Bronchial epithelial cell (primary cell): ENCODE measurements around the gene CAPZA3. TPM values are rescaled to one million over a fixed set of nuclear protein-coding genes. Genes with fewer than 3 reads are reported as not detected.
"Not testable (repeated sequence)": the region's sequence is repeated elsewhere in the genome, so short reads cannot be mapped to it uniquely, and the experiment has no call there.

ENCODE experiments used
- DNase-seq: peaks from one replicate; pipeline ENCODE4 v3.0.0-alpha.2; 2010; ENCODE audit warnings: low read depth
- FAIRE-seq: peaks from 2 replicates; lab custom pipeline; 2011; peaks lifted over from hg19 to GRCh38; lab: Jason Lieb, UNC
- H3K27me3 ChIP-seq: 2 replicates; pipeline ENCODE4 v1.5.1; 2011; ENCODE audit warnings: low read length; ENCODE audit not compliant: control insufficient read depth, insufficient read depth
- H3K36me3 ChIP-seq: 2 replicates; pipeline ENCODE4 v1.5.1; 2011; ENCODE audit warnings: low read length; ENCODE audit not compliant: control insufficient read depth, insufficient read depth
- H3K4me3 ChIP-seq: 2 replicates; pipeline ENCODE4 v1.5.1; 2011; ENCODE audit warnings: mild to moderate bottlenecking, low read depth, low read length, control low read depth
- total RNA-seq: library from RNA; depleted of rRNA; stranded (reverse); fragments of >200 nt; gene quantifications from 2 replicates; pipeline ENCODE4 v1.2.1, GENCODE V29; 2014
- TF ChIP-seq, protein P1 (sequence below): IDR thresholded peaks from 2 replicates; pipeline ENCODE4 v1.5.1; 2011; ENCODE audit warnings: mild to moderate bottlenecking, moderate library complexity, low read length, control low read depth, inconsistent platforms; ENCODE audit not compliant: insufficient read depth, severe bottlenecking

CAPZA3 gene
- total RNA-seq, 1 donor from 2014 or later, result not detected

DNA sequence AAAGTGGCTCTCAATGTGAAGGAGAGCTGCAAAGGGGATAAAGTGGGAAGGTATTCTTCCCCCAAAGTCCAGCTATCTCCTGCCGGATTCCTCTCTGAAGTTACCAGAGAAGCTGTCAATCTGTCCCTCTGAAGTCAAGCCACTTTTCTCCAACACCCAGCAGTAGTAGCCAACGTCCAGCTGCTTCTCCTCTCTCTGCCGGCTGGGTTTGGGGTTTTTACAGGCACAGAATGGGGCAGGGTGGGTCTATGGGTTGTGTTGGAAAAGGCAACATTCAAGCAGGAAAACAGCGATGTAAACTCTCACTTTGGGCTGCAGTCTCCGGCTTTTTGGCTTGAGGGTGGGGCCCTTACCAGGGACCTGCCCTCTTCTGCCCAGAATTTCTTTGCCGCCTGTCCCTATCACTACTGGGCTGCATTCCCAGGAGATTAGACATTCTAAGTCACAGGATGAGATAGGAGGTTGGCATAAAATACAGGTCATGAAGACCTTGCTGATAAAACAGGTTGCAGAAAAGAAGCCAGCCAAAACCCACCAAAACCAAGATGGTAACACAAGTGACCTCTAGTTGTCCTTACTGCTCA lies 16.3 kb downstream of the CAPZA3 start:
- no peaks in the 10 kb centered on the region for H3K27me3 ChIP-seq
- TF ChIP-seq, protein P1, sequence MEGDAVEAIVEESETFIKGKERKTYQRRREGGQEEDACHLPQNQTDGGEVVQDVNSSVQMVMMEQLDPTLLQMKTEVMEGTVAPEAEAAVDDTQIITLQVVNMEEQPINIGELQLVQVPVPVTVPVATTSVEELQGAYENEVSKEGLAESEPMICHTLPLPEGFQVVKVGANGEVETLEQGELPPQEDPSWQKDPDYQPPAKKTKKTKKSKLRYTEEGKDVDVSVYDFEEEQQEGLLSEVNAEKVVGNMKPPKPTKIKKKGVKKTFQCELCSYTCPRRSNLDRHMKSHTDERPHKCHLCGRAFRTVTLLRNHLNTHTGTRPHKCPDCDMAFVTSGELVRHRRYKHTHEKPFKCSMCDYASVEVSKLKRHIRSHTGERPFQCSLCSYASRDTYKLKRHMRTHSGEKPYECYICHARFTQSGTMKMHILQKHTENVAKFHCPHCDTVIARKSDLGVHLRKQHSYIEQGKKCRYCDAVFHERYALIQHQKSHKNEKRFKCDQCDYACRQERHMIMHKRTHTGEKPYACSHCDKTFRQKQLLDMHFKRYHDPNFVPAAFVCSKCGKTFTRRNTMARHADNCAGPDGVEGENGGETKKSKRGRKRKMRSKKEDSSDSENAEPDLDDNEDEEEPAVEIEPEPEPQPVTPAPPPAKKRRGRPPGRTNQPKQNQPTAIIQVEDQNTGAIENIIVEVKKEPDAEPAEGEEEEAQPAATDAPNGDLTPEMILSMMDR, result no peak
- no peak overlapping the region for H3K4me3 ChIP-seq
- DNase-seq (no peak), FAIRE-seq (no peak)
- H3K36me3 ChIP-seq, result no peaks in the 10 kb centered on the region

DNA sequence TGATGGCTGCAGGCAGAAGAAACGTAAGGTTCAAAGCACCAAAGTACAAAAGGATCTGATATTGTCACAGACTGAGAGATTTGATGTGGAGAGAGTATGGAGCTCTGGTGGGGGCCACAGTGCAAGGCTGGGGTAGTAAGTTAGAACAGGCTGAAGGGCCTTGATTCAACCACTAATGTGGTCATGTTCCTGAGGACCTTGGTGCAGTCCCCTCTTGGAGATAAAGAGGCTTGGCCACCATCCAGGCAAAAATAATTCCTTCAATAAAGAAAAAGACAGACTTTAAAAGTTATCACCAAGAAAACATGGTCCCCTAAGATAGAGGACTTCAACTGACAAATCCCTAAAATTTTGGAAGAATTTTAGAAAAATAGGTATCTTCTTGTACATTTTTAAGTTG lies 17.4 kb downstream of the CAPZA3 start:
- Histone ChIP-seq H3K27me3 (no peaks in the 10 kb centered on the region), H3K4me3 (no peak overlapping the region), H3K36me3 (no peaks in the 10 kb centered on the region)
- TF ChIP-seq, protein P1, result no peak
- no peak for DNase-seq
- no peak for FAIRE-seq

DNA sequence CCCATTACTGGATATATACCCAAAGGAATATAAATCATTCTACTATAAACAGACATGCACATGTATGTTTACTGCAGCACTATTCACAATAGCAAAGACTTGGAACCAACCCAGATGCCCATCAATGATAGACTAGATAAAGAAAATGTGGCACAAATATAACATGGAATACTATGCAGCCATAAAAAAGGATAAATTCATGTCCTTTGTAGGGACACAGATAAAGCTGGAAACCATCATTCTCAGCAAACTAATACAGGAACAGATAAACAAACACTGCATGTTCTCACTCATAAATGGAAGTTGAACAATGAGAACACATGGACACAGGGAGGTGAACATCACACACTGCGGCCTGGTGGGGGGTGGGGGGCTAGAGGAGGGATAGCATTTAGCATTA lies 28.6 kb downstream of the CAPZA3 start:
- not testable (repeated sequence) for H3K36me3 ChIP-seq, FAIRE-seq, H3K27me3 ChIP-seq, H3K4me3 ChIP-seq, DNase-seq

DNA sequence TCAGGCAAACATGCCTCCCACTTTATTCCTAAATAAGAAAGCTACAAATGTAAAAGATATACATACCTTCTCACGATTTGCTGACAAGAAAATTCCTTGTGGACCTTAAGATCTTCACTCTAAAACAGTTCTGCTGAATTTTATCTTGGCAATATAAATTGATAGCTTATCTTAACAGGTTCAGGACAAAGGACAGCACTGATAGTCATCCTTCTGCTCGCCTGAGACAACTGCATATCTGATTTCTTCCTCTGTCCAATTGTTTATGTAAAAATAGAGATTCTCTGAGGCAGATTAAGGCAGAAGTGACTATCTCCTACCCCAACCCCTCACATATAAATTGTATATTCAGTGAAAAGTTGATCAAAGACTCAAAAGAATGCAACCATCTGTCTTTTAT lies 44.9 kb downstream of the CAPZA3 start:
- FAIRE-seq (no peak), DNase-seq (no peak)
- Histone ChIP-seq H3K4me3 (no peak overlapping the region), H3K27me3 (no peaks in the 10 kb centered on the region), H3K36me3 (no peaks in the 10 kb centered on the region)
- TF ChIP-seq, protein P1, result no peak

DNA sequence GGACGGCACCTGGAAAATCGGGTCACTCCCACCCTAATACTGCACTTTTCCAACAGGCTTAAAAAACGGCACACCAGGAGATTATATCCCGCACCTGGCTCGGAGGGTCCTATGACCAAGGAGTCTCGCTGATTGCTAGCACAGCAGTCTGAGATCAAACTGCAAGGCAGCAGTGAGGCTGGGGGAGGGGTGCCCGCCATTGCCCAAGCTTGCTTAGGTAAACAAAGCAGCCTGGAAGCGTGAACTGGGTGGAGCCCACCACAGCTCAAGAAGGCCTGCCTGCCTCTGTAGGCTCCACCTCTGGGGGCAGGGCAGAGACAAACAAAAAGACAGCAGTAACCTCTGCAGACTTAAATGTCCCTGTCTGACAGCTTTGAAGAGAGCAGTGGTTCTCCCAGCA lies 47.5 kb downstream of the CAPZA3 start:
- not testable (repeated sequence) for DNase-seq, FAIRE-seq, H3K36me3 ChIP-seq, H3K27me3 ChIP-seq, H3K4me3 ChIP-seq

Other genes starting within 250 kb of the CAPZA3 start
- gene PLCZ1, start 107 bp upstream of the CAPZA3 start, total RNA-seq, result not detected in 2 replicates